Loucy (cell line): ENCODE data around the gene GP5.

Experiments used
- H2AFZ ChIP-seq: fragments of 200-600 bp; sonication (generic); 2 replicates; pipeline ENCODE4 v1.6.0; 2016; ENCODE audit warnings: antibody characterized with exemption, mild to moderate bottlenecking, low read length, moderate library complexity
- H3F3A ChIP-seq: fragments of 200-600 bp; 2 replicates; pipeline ENCODE4 v1.6.0; 2016; ENCODE audit warnings: antibody characterized with exemption, low read depth, mild to moderate bottlenecking
- H3K27me3 ChIP-seq: fragments of 200-600 bp; sonication (generic); 2 replicates; pipeline ENCODE4 v1.6.1; 2014; ENCODE audit warnings: low read length, mild to moderate bottlenecking; ENCODE audit not compliant: insufficient read depth, poor library complexity, severe bottlenecking
- H3K36me3 ChIP-seq: fragments of 200-600 bp; sonication (generic); 2 replicates; pipeline ENCODE4 v1.6.1; 2016; ENCODE audit warnings: low read length; ENCODE audit not compliant: insufficient read depth
- H3K4me1 ChIP-seq: fragments of 200-600 bp; sonication (generic); 2 replicates; pipeline ENCODE4 v1.5.1; 2014; ENCODE audit warnings: low read length, mild to moderate bottlenecking; ENCODE audit not compliant: insufficient read depth, poor library complexity, severe bottlenecking
- H3K4me2 ChIP-seq: fragments of 200-600 bp; sonication (generic); 2 replicates; pipeline ENCODE4 v1.6.0; 2014; ENCODE audit warnings: antibody characterized with exemption, low read length, low read depth, mild to moderate bottlenecking; ENCODE audit not compliant: poor library complexity, severe bottlenecking
- H3K4me3 ChIP-seq: fragments of 200-600 bp; sonication (generic); 2 replicates; pipeline ENCODE4 v1.5.1; 2014; ENCODE audit warnings: low read length, mild to moderate bottlenecking, mixed read lengths; ENCODE audit not compliant: poor library complexity, severe bottlenecking
- H3K79me2 ChIP-seq: fragments of 200-600 bp; sonication (generic); 2 replicates; pipeline ENCODE4 v1.6.1; 2014; ENCODE audit warnings: low read length; ENCODE audit not compliant: insufficient read depth
- H3K9ac ChIP-seq: fragments of 200-600 bp; sonication (generic); 2 replicates; pipeline ENCODE4 v1.6.0; 2014; ENCODE audit warnings: mild to moderate bottlenecking, low read depth, low read length, moderate library complexity; ENCODE audit not compliant: poor library complexity, severe bottlenecking
- H3K9me2 ChIP-seq: fragments of 200-600 bp; sonication (generic); replicated peaks from 2 replicates; pipeline ENCODE4 v1.6.1; 2016; ENCODE audit warnings: low read depth, low read length, mixed read lengths
- H3K9me3 ChIP-seq: fragments of 200-600 bp; sonication (generic); 2 replicates; pipeline ENCODE4 v1.6.1; 2014; ENCODE audit warnings: mild to moderate bottlenecking, antibody characterized with exemption, low read length, low read depth; ENCODE audit not compliant: insufficient read depth
- H4K20me1 ChIP-seq: fragments of 200-600 bp; sonication (generic); 2 replicates; pipeline ENCODE4 v1.6.0; 2014; ENCODE audit warnings: antibody characterized with exemption, low read length, mild to moderate bottlenecking; ENCODE audit not compliant: insufficient read depth, poor library complexity, severe bottlenecking
- CTCF ChIP-seq: fragments of 200-600 bp; sonication (generic); conservative IDR thresholded peaks from 2 replicates; pipeline ENCODE4 v1.5.1; 2014; ENCODE audit warnings: mild to moderate bottlenecking, antibody characterized with exemption, low read length
- EZH2phosphoT487 ChIP-seq: fragments of 200-600 bp; IDR thresholded peaks from 2 replicates; pipeline ENCODE4 v1.6.1; 2018; ENCODE audit warnings: antibody characterized with exemption, mild to moderate bottlenecking, moderate library complexity, borderline replicate concordance

GP5 gene

DNA sequence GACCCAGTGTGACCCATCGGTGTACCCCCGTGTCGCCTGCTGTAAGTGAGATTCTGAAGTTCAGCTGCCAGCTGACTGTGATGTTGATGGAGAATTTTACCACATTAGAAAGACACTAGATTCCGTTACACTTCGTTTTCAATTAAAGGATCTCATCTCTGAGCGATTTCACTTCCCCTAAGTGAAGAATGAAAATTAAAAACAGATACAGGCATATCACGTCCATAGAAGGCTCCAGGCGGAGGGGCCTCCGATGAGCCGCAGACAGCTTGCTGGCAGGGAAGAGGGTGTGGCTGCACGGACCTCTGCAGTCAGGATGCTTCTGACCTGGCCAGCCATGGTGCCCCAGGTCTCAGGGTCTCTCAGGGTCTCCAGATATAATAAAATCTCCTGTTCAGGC is 41.4 kb downstream of the GP5 start:
- H3K9ac ChIP-seq: no peak overlapping the region
- no peak overlapping the region for H2AFZ ChIP-seq
- H3K27me3 ChIP-seq: no peaks in the 10 kb centered on the region
- no peak overlapping the region for H3K4me2 ChIP-seq
- no peaks in the 10 kb centered on the region for H3K4me1 ChIP-seq
- no peaks in the 10 kb centered on the region for H3K79me2 ChIP-seq
- no peaks in the 10 kb centered on the region for H3K36me3 ChIP-seq
- no peak overlapping the region for H3K4me3 ChIP-seq
- H3K9me2 ChIP-seq: no peaks in the 10 kb centered on the region
- no peak for TF ChIP-seq EZH2phosphoT487
- TF ChIP-seq CTCF: no peak
- H3F3A ChIP-seq: no peaks in the 10 kb centered on the region
- H3K9me3 ChIP-seq: no peaks in the 10 kb centered on the region
- H4K20me1 ChIP-seq: no peaks in the 10 kb centered on the region

DNA sequence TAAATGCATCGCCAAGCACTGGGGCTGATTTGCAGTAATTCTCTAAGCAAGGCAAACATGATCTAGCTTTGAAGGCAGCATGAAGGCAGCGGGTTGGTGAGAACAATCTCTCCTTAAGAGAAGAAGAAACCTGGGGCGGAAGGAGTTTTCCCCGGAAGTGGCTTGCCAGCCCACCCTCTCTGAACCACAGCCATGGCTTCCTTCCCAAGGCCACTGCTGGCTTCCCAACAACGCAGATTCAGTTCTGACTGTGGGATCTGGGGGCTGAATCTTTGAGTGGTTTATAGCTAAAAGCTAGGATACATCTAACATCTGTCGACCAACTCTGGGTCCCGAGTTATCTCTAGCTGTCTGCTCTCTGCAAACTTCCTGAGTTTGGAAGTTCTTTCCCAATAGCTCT is 43.7 kb downstream of the GP5 start:
- TF ChIP-seq CTCF: no peak
- no peak for TF ChIP-seq EZH2phosphoT487
- Histone ChIP-seq H4K20me1 (no peaks in the 10 kb centered on the region), H3K4me1 (no peaks in the 10 kb centered on the region), H3K9me2 (no peaks in the 10 kb centered on the region), H3K79me2 (no peaks in the 10 kb centered on the region), H3F3A (no peaks in the 10 kb centered on the region), H3K9ac (no peak overlapping the region), H3K4me3 (no peak overlapping the region), H3K4me2 (no peak overlapping the region), H3K9me3 (no peaks in the 10 kb centered on the region), H2AFZ (no peak overlapping the region), H3K36me3 (no peaks in the 10 kb centered on the region), H3K27me3 (no peaks in the 10 kb centered on the region)

GRCh38 chr3:194354315-194354714 is 44.8 kb downstream of the GP5 start:
- no peak overlapping the region for H3K4me3 ChIP-seq
- H3K36me3 ChIP-seq: no peaks in the 10 kb centered on the region
- H3K9ac ChIP-seq: no peak overlapping the region

More at GRCh38 chr3:194354315-194354714, 44.8 kb downstream of the GP5 start:
- Histone ChIP-seq H3K9me3 (no peaks in the 10 kb centered on the region), H2AFZ (no peak overlapping the region), H3K4me2 (no peak overlapping the region), H3K4me1 (no peaks in the 10 kb centered on the region), H3K79me2 (no peaks in the 10 kb centered on the region), H4K20me1 (no peaks in the 10 kb centered on the region), H3K9me2 (no peaks in the 10 kb centered on the region), H3F3A (no peaks in the 10 kb centered on the region), H3K27me3 (no peaks in the 10 kb centered on the region)
- TF ChIP-seq EZH2phosphoT487 (no peak), CTCF (no peak)
